ENCODE data around the gene ANKMY1.

Gene ANKMY1

DNA sequence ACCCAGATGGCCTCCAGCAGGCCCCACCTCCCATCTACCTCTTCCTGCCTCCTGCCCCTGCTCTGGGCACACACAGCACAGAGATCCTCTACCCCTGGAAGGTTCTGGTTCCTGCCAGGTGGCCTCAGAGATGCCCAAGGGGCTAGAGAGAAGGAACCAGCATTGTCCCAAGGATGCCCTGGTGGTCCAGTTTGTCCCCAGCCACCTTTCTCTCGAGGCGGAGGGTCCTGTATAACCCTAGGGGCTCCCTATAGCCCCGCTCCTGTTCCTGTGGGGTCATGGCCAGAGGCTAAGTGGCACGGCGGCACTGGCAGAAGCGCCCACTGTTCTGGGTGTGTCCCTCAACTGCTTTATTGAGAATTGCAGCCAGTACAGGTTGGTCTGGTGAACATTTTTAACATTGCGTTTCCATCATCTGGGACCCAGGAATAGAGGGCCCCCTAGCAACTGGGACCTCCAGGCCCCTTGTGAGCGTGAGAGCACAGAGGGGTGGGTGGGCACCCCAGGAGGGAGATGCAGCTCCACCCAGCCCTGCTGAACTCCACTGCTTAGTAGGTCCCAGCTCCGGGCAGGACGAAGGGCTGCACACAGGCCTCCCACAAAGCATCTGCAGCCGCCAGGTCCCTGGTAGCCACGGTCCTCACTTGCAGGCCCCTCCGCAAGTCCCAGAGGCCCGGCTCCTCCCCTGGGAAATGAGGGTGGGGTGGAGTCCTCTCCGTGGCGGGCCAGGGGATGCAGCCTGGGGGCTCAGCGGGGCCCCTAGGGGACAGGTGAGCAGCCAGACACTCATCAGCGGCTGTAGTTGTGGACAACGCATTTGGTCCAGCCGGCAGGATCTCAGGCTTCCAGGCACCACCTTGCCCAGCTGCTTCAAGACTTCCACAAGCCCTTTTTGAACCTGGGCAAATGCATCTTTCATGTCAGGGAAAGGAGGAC, 89.2 kb downstream of the ANKMY1 start:
- no peak for DNase-seq

DNA sequence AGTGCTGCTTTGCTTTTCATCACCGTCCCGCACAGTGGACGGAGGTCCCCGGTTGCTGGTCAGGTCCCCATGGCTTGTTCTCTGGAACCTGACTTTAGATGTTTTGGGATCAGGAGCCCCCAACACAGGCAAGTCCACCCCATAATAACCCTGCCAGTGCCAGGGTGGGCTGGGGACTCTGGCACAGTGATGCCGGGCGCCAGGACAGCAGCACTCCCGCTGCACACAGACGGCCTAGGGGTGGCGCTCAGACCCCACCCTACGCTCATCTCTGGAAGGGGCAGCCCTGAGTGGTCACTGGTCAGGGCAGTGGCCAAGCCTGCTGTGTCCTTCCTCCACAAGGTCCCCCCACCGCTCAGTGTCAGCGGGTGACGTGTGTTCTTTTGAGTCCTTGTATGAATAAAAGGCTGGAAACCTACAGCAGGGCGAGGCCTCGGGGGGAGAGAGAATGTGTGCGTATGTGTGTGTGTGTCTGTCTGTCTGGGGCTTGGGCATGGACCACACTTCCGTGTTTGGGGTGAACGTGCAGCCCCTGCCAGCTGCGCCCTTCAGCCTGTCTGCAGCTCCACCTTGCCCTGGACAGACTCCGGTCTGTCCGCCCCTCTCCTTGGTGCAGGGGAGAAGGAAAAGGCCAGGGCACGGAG, 90.0 kb downstream of the ANKMY1 start:
- DNase-seq: no peak

GRCh38 chr2:240467149-240467642, 90.6 kb downstream of the ANKMY1 start:
- DNase-seq: no peak

DNA sequence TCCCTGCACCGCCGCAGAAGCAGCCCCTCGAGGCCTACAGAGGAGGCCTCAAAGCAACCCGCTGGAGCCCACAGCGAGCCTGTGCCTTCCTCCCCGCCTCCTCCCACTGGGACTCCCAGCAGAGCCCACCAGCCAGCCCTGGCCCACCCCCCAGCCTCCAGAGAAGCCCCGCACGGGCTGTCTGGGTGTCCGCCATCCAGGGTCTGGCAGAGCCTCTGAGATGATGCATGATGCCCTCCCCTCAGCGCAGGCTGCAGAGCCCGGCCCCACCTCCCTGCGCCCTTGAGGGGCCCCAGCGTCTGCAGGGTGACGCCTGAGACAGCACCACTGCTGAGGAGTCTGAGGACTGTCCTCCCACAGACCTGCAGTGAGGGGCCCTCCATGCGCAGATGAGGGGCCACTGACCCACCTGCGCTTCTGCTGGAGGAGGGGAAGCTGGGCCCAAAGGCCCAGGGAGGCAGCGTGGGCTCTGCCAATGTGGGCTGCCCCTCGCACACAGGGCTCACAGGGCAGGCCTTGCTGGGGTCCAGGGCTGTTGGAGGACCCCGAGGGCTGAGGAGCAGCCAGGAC, 91.1 kb downstream of the ANKMY1 start:
- DNase-seq: no peak

DNA sequence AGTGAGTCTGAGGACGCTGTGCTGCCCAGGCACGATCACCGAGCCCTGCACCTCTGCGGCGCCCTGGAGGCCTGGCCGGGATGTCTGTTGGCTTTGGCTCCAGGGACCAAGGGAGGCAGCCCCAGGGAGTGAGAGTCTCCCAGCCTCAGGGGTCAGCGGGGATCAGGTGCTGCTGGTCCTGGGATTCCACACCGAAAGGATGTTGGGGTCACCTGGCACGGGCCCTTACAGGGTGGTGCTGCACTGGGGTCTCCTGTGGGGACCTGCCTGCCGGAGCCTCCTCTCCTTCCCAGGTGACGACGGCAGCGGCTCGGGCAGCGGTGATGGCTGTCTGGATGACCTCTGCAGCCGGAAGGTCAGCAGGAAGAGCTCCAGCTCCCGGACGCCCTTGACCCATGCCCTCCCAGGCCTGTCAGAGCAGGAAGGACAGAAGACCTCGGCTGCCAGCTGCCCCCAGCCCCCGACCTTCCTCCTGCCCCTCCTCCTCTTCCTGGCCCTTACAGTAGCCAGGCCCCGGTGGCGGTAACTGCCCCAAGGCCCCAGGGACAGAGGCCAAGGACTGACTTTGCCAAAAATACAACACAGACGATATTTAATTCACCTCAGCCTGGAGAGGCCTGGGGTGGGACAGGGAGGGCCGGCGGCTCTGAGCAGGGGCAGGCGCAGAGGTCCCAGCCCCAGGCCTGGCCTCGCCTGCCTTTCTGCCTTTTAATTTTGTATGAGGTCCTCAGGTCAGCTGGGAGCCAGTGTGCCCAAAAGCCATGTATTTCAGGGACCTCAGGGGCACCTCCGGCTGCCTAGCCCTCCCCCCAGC, 91.8 kb downstream of the ANKMY1 start:
- DNase-seq: no peak

- no peak for DNase-seq
Observed at GRCh38 chr2:240465268-240465764, 92.5 kb downstream of the ANKMY1 start.

DNA sequence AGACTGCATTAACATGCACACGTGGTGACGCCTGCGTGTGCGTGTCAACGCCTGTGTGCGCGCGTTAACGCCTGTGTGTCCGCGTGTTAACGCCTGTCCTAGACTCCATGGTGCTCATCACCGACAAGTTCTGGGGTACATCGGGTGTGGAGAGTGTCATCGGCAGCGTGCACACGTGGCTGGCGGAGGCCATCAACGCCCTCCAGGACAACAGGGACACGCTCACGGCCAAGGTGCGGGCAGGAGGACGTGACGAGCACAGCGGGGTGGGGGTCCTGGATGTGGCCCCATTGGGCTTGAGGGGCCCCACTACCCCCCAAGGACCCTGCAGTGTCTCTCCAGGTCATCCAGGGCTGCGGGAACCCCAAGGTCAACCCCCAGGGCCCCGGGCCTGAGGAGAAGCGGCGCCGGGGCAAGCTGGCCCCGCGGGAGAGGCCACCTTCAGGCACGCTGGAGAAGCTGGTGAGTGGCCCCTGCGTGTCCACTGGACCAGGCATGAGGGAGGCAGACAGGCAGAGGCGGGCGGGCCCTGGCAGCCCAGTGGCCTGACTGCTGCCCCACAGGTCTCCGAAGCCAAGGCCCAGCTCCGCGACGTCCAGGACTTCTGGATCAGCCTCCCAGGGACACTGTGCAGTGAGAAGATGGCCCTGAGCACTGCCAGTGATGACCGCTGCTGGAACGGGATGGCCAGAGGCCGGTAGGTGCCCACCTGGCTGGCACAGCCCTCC, 93.1 kb downstream of the ANKMY1 start:
- no peak for DNase-seq

- DNase-seq: no peak
Observed at GRCh38 chr2:240463866-240464481, 93.8 kb downstream of the ANKMY1 start.

- no peak for DNase-seq
Observed at GRCh38 chr2:240463274-240463865, 94.4 kb downstream of the ANKMY1 start.

DNA sequence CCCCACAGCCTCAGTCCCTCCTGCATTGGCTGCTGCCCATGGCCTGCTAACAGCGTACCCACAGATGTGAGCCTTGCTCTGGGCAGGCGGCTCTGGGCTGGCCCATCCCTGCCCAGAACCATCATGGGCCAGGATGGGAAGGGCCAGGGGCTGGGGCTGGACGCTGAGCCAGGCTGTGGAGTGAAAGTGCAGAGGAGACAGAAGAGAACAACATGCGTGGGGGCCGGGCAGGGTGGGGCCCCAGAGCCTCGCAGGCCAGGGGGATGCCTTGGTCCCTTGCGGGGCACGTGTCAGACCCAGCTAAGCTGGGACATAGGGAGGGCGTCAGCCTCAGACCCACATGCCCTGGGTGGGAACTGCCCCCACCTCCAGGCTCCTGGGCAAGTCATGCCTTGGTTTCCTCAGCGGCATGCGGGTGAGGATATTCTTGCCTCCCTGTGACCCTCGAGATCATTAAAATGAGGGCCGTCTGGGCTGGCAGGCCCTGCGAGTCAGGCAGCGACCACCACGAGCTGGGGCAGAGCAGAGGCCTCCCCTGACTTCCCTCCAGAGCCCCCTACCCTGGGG, 95.0 kb downstream of the ANKMY1 start:
- DNase-seq: no peak

GRCh38 chr2:240462073-240462706, 95.6 kb downstream of the ANKMY1 start:
- no peak for DNase-seq

DNA sequence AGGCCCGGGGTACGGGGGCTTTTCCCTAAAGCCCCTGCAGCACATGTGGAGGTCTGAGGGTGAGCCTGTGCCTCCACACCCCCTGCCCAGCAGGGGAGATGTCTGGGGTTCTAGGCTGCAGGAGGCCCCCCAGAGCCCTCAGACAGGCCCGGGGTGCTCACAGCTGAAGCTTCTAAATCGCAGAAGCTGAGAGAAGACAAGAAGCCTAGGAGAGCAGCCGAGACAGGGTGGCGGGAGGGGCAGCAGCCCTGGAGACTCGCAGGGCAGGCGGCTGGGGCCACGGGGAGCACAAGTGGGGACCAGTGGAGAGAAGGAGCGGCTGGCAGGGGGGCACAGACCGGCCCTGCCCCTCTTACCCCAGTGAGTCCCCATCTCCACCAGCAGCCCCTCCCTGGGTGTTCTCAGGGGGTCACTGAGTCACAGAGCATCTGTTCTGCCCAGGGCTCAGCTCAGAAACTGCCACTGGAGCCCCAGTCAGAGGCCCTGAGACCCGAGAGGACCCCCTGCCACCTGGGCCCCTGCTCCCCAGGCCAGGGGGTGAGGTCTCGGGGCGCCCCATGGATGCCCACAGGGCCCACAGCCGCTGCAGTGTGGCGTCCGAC, 96.2 kb downstream of the ANKMY1 start:
- DNase-seq: no peak

GRCh38 chr2:240460781-240461431, 96.9 kb downstream of the ANKMY1 start:
- DNase-seq: peak; percentile 27

DNA sequence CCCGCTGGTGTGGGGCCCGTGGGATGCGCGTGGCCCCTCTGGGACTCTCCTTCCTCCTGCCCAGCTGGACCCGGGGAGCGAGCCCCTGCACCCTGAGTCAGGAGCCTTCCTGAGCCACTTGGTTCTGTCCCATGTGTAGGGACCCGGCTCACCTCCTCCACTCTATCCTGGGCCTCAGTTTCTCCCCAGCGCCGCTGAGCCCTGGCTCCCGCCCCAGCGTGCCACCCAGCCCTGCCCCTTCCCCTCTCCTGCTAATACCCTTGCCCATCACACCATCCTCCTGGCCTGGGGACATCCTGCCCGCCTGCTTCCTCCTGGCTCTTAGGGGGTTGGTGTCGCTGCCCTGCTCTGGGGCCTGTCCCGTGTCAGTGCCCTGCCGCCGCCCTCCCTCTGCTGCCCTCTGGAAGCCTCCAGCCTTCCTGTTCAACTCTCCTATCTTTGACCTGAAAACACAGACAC, 97.5 kb downstream of the ANKMY1 start:
- DNase-seq: no peak

GRCh38 chr2:240459401-240460252, 98.2 kb downstream of the ANKMY1 start:
- peak; percentile 40 for DNase-seq

- no peak for DNase-seq
Observed at GRCh38 chr2:240458900-240459391, 98.8 kb downstream of the ANKMY1 start.

GRCh38 chr2:240458044-240458899, 99.5 kb downstream of the ANKMY1 start:
- DNase-seq: no peak

Measured in NCI-H82 (cell line).